ENCODE measurements around the gene TAGLN2.

TAGLN2 gene

DNA sequence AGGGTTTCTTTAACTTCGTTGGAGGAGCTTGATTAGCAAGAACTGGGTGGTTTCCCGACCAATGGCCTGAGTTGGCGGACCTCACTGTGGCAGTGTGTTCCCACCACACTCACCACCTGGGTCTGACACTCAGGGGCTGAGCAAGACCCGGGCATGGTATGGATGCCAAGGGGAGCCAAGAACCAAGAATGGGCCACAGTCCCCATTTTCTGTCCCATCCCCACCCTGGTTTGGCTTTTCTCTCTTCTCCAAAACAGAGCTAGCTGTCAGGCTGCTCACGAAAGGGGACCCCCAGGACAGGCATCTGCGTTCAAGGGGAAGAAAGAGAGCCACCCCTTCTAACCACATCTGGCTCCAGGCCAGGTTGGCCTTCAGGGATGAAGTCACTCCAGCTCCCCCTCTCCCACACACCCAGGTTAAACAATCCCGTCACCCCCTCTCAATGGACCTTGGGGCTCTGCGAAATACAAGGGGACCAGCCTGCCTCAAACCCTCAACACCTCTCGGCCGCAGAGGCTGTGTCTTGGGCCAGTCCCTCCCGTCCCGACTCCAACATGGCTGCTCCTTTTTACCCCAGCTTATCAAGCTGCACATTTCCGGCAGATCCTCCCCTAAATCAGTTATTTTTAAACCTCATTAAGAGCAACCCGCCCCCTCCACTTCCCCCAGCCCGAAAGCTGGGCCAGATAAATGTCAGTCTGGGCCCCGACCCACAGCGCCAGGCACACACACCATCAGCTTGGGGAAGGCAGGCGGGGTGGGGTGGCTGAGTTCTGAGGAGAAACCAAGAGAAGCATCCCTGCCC lies 3.4 kb downstream of the TAGLN2 start:
- Histone ChIP-seq H3K14ac (ENCODE audit: low read length in 2 of 2) (peak overlapping the region in 1 of 2 experiments; percentile 69), H3K4me2 (ENCODE audit: low read length, poor library complexity, severe bottlenecking) (peak overlapping the region; percentile 2), H3K9ac (ENCODE audit: low read length) (peak overlapping the region; percentile 99), H2BK15ac (ENCODE audit: low read depth, poor library complexity, severe bottlenecking) (peak overlapping the region; percentile 34), H3K27ac (ENCODE audit: low read length, poor library complexity, severe bottlenecking) (peak overlapping the region; percentile 71), H3K18ac (ENCODE audit: low read depth in 1 of 2, low read length in 2 of 2) (peak overlapping the region in 1 of 2 experiments; percentile 83), H2BK12ac (ENCODE audit: low read length in 2 of 2) (peak overlapping the region in 1 of 2 experiments; percentile 7), H3K27me3 (ENCODE audit: control insufficient read depth in 1 of 2, insufficient read depth in 1 of 2, low read length in 2 of 2) (no peaks in the 10 kb centered on the region), H3K36me3 (ENCODE audit: control insufficient read depth in 1 of 2, insufficient read depth in 2 of 2, low read depth in 1 of 2, low read length in 2 of 2) (peaks cover 37 to 38% of the 10 kb centered on the region in 2 experiments), H4K91ac (ENCODE audit: low read length) (no peak overlapping the region), H3K4me1 (ENCODE audit: control insufficient read depth, insufficient read depth, low read depth, low read length) (peaks cover 49% of the 10 kb centered on the region), H3K4ac (ENCODE audit: low read depth in 1 of 2, low read length in 2 of 2) (peak overlapping the region in 1 of 2 experiments; percentile 73), H3K23ac (ENCODE audit: low read length in 2 of 2) (peak overlapping the region in 1 of 2 experiments; percentile 36), H4K8ac (ENCODE audit: low read length) (no peak overlapping the region), H3K79me1 (replicated peaks; ENCODE audit: low read length, poor library complexity, severe bottlenecking) (peaks cover 7% of the 10 kb centered on the region), H2BK5ac (ENCODE audit: low read depth, low read length, poor library complexity, severe bottlenecking) (no peak overlapping the region), H2AFZ (ENCODE audit: low read depth, low read length) (no peak overlapping the region), H2AK5ac (ENCODE audit: low read length, severe bottlenecking) (peak overlapping the region; percentile 63), H2BK120ac (ENCODE audit: low read depth, low read length) (no peak overlapping the region), H3K4me3 (ENCODE audit: insufficient read depth in 1 of 2, low read depth in 1 of 2, low read length in 2 of 2) (peak overlapping the region in 1 of 2 experiments; percentile 98), H3K9me3 (ENCODE audit: control insufficient read depth, low read length) (no peaks in the 10 kb centered on the region)
- peak; percentile 26 for DNase-seq
- 85% methylated on average over 16 of the region's 18 CpGs for WGBS

DNA sequence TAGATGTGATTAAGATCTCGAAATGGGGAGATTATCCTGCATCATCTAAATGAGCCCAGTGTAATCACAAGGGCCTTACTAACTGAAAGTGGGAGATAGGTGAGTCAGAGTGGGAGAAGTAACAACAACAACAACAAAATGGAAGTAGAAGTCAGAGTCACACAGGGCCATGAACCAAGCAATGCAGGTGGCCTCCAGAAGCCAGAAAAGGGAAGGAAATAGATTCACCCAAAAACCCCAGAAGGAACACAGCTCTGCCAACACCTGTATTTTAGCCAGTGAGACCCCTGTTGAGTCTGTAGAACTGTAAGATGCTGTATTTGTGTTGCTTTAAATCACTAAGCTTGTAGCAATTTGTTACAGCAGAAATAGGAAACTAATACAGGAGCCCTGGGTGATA lies 4.1 kb downstream of the TAGLN2 start:
- H2BK5ac ChIP-seq (ENCODE audit: low read depth, low read length, poor library complexity, severe bottlenecking), result no peak overlapping the region
- no peak overlapping the region for H3K23ac ChIP-seq (ENCODE audit: low read length in 2 of 2)
- H3K9me3 ChIP-seq (ENCODE audit: control insufficient read depth, low read length), result no peaks in the 10 kb centered on the region
- no peak overlapping the region for H4K91ac ChIP-seq (ENCODE audit: low read length)
- H4K8ac ChIP-seq (ENCODE audit: low read length), result no peak overlapping the region
- peaks cover 7% of the 10 kb centered on the region for H3K79me1 ChIP-seq (replicated peaks; ENCODE audit: low read length, poor library complexity, severe bottlenecking)
- peak; percentile 37 for DNase-seq
- no peak overlapping the region for H2AK5ac ChIP-seq (ENCODE audit: low read length, severe bottlenecking)
- H3K27ac ChIP-seq (ENCODE audit: low read length, poor library complexity, severe bottlenecking), result peak overlapping the region; percentile 45
- WGBS, result 100% methylated on average over 1 of the region's 1 CpG
- H3K36me3 ChIP-seq (ENCODE audit: control insufficient read depth in 1 of 2, insufficient read depth in 2 of 2, low read depth in 1 of 2, low read length in 2 of 2), result peaks cover 42 to 44% of the 10 kb centered on the region in 2 experiments
- H3K27me3 ChIP-seq (ENCODE audit: control insufficient read depth in 1 of 2, insufficient read depth in 1 of 2, low read length in 2 of 2), result no peaks in the 10 kb centered on the region
- no peak overlapping the region for H2BK120ac ChIP-seq (ENCODE audit: low read depth, low read length)
- no peak overlapping the region for H2BK12ac ChIP-seq (ENCODE audit: low read length in 2 of 2)
- no peak overlapping the region for H3K4ac ChIP-seq (ENCODE audit: low read depth in 1 of 2, low read length in 2 of 2)
- H3K18ac ChIP-seq (ENCODE audit: low read depth in 1 of 2, low read length in 2 of 2), result no peak overlapping the region
- no peak overlapping the region for H2AFZ ChIP-seq (ENCODE audit: low read depth, low read length)
- no peak overlapping the region for H3K14ac ChIP-seq (ENCODE audit: low read length in 2 of 2)
- H3K4me2 ChIP-seq (ENCODE audit: low read length, poor library complexity, severe bottlenecking), result no peak overlapping the region
- H2BK15ac ChIP-seq (ENCODE audit: low read depth, poor library complexity, severe bottlenecking), result no peak overlapping the region
- peaks cover 54% of the 10 kb centered on the region for H3K4me1 ChIP-seq (ENCODE audit: control insufficient read depth, insufficient read depth, low read depth, low read length)
- H3K4me3 ChIP-seq (ENCODE audit: insufficient read depth in 1 of 2, low read depth in 1 of 2, low read length in 2 of 2), result no peak overlapping the region
- H3K9ac ChIP-seq (ENCODE audit: low read length), result peak overlapping the region; percentile 99

DNA sequence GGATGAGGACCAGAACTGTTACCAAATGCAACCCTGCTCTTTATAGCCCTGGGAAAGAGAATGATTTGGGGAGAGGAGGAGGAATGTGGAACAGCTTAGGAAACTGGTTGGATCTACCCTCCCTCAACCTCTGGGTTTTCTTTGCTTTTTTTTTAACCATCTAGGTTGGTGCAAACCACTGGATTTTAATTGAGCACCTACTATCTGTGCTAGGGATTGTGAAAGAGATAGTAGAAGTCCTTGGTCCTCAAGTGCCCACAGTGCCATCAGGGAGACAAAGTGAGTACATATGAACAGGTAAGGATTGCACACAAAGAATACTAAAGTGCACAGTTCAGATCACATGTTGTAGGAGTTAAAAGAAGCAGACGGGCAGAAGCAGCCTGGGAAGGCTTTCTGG lies 4.7 kb downstream of the TAGLN2 start:
- H2AK5ac ChIP-seq (ENCODE audit: low read length, severe bottlenecking), result no peak overlapping the region
- H3K18ac ChIP-seq (ENCODE audit: low read depth in 1 of 2, low read length in 2 of 2), result no peak overlapping the region
- H3K27me3 ChIP-seq (ENCODE audit: control insufficient read depth in 1 of 2, insufficient read depth in 1 of 2, low read length in 2 of 2), result no peaks in the 10 kb centered on the region
- H3K9me3 ChIP-seq (ENCODE audit: control insufficient read depth, low read length), result no peaks in the 10 kb centered on the region
- H2AFZ ChIP-seq (ENCODE audit: low read depth, low read length), result no peak overlapping the region
- H3K36me3 ChIP-seq (ENCODE audit: control insufficient read depth in 1 of 2, insufficient read depth in 2 of 2, low read depth in 1 of 2, low read length in 2 of 2), result peaks cover 42 to 46% of the 10 kb centered on the region in 2 experiments
- H3K4me1 ChIP-seq (ENCODE audit: control insufficient read depth, insufficient read depth, low read depth, low read length), result peaks cover 53% of the 10 kb centered on the region
- no peak overlapping the region for H3K27ac ChIP-seq (ENCODE audit: low read length, poor library complexity, severe bottlenecking)
- peak overlapping the region; percentile 38 for H4K8ac ChIP-seq (ENCODE audit: low read length)
- H3K14ac ChIP-seq (ENCODE audit: low read length in 2 of 2), result no peak overlapping the region
- no peak overlapping the region for H3K4me3 ChIP-seq (ENCODE audit: insufficient read depth in 1 of 2, low read depth in 1 of 2, low read length in 2 of 2)
- H2BK120ac ChIP-seq (ENCODE audit: low read depth, low read length), result no peak overlapping the region
- H2BK12ac ChIP-seq (ENCODE audit: low read length in 2 of 2), result no peak overlapping the region
- DNase-seq, result no peak
- no peak overlapping the region for H2BK15ac ChIP-seq (ENCODE audit: low read depth, poor library complexity, severe bottlenecking)
- 71% methylated on average over 1 of the region's 1 CpG for WGBS
- no peak overlapping the region for H2BK5ac ChIP-seq (ENCODE audit: low read depth, low read length, poor library complexity, severe bottlenecking)
- peaks cover 3% of the 10 kb centered on the region for H3K79me1 ChIP-seq (replicated peaks; ENCODE audit: low read length, poor library complexity, severe bottlenecking)
- no peak overlapping the region for H3K4ac ChIP-seq (ENCODE audit: low read depth in 1 of 2, low read length in 2 of 2)
- no peak overlapping the region for H4K91ac ChIP-seq (ENCODE audit: low read length)
- H3K4me2 ChIP-seq (ENCODE audit: low read length, poor library complexity, severe bottlenecking), result no peak overlapping the region
- peak overlapping the region; percentile 99 for H3K9ac ChIP-seq (ENCODE audit: low read length)
- H3K23ac ChIP-seq (ENCODE audit: low read length in 2 of 2), result no peak overlapping the region

DNA sequence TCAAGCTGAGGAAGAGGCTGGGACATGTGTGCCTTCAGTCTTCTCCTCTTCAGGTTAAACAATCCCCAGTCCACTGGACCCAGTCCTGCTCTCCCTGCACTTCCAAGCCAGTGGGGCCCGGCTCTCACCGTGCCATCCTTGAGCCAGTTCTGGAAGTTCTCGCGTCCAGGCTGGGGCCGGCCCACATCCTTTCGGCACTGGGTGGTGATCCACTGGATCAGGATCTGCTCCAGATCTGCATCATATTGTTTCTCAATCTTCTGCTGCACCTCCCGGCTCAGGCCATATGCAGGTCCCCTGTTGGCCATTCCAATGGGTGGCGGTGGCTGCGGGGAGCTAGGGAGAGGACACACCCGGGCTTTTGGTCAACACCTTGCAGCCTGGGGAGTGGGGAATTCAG lies 5.1 kb downstream of the TAGLN2 start:
- H3K4ac ChIP-seq (ENCODE audit: low read depth in 1 of 2, low read length in 2 of 2), result no peak overlapping the region
- H2AK5ac ChIP-seq (ENCODE audit: low read length, severe bottlenecking), result no peak overlapping the region
- peaks cover 3% of the 10 kb centered on the region for H3K79me1 ChIP-seq (replicated peaks; ENCODE audit: low read length, poor library complexity, severe bottlenecking)
- peaks cover 56% of the 10 kb centered on the region for H3K4me1 ChIP-seq (ENCODE audit: control insufficient read depth, insufficient read depth, low read depth, low read length)
- no peak overlapping the region for H2BK12ac ChIP-seq (ENCODE audit: low read length in 2 of 2)
- DNase-seq, result no peak
- H4K91ac ChIP-seq (ENCODE audit: low read length), result no peak overlapping the region
- WGBS, result 97% methylated on average over 8 of the region's 10 CpGs
- H3K9ac ChIP-seq (ENCODE audit: low read length), result no peak overlapping the region
- no peak overlapping the region for H2BK15ac ChIP-seq (ENCODE audit: low read depth, poor library complexity, severe bottlenecking)
- no peak overlapping the region for H2AFZ ChIP-seq (ENCODE audit: low read depth, low read length)
- H2BK5ac ChIP-seq (ENCODE audit: low read depth, low read length, poor library complexity, severe bottlenecking), result no peak overlapping the region
- no peak overlapping the region for H3K4me3 ChIP-seq (ENCODE audit: insufficient read depth in 1 of 2, low read depth in 1 of 2, low read length in 2 of 2)
- H3K18ac ChIP-seq (ENCODE audit: low read depth in 1 of 2, low read length in 2 of 2), result no peak overlapping the region
- no peak overlapping the region for H3K27ac ChIP-seq (ENCODE audit: low read length, poor library complexity, severe bottlenecking)
- no peak overlapping the region for H3K14ac ChIP-seq (ENCODE audit: low read length in 2 of 2)
- H2BK120ac ChIP-seq (ENCODE audit: low read depth, low read length), result no peak overlapping the region
- no peaks in the 10 kb centered on the region for H3K27me3 ChIP-seq (ENCODE audit: control insufficient read depth in 1 of 2, insufficient read depth in 1 of 2, low read length in 2 of 2)
- peaks cover 42 to 46% of the 10 kb centered on the region in 2 experiments for H3K36me3 ChIP-seq (ENCODE audit: control insufficient read depth in 1 of 2, insufficient read depth in 2 of 2, low read depth in 1 of 2, low read length in 2 of 2)
- H3K23ac ChIP-seq (ENCODE audit: low read length in 2 of 2), result no peak overlapping the region
- no peak overlapping the region for H3K4me2 ChIP-seq (ENCODE audit: low read length, poor library complexity, severe bottlenecking)
- H4K8ac ChIP-seq (ENCODE audit: low read length), result peak overlapping the region; percentile 38
- H3K9me3 ChIP-seq (ENCODE audit: control insufficient read depth, low read length), result no peaks in the 10 kb centered on the region
